GM23338 (cell line): ENCODE measurements around the gene RAP1A. TPM values are rescaled to one million over a fixed set of nuclear protein-coding genes. Genes with fewer than 3 reads are reported as not detected.

Experiments
- ATAC-seq: fragments of 200-7000 bp; cut with Tn5 transposase; 3 replicates; pipeline ENCODE4 v1.9.1; 2020
- DNase-seq: peaks from one replicate; pipeline ENCODE4 v3.0.0-alpha.2; 2015; ENCODE audit warnings: low spot score
- H2AFZ ChIP-seq: fragments of 200-600 bp; sonication (generic); 2 replicates; pipeline ENCODE4 v1.8.0; 2016; ENCODE audit warnings: antibody characterized with exemption, mild to moderate bottlenecking, moderate library complexity
- H3F3A ChIP-seq: fragments of 200-600 bp; sonication (generic); replicated peaks from 2 replicates; pipeline ENCODE4 v1.8.0; 2017; ENCODE audit warnings: antibody characterized with exemption, mixed run types, low read depth
- H3K27ac ChIP-seq: fragments of 200-600 bp; sonication (generic); 2 replicates; pipeline ENCODE4 v1.6.1; 2016; ENCODE audit warnings: low read depth
- H3K27me3 ChIP-seq: fragments of 200-600 bp; sonication (generic); 2 replicates; pipeline ENCODE4 v1.8.0; 2016; ENCODE audit warnings: mild to moderate bottlenecking, mixed run types, moderate library complexity; ENCODE audit not compliant: insufficient read depth
- H3K36me3 ChIP-seq: fragments of 200-600 bp; sonication (generic); 2 replicates; pipeline ENCODE4 v1.8.0; 2016; ENCODE audit warnings: mild to moderate bottlenecking; ENCODE audit not compliant: insufficient read depth
- H3K4me1 ChIP-seq: fragments of 200-600 bp; sonication (generic); 2 replicates; pipeline ENCODE4 v1.8.0; 2016; ENCODE audit warnings: mild to moderate bottlenecking, moderate library complexity; ENCODE audit not compliant: insufficient read depth
- H3K4me2 ChIP-seq: fragments of 200-600 bp; sonication (generic); 2 replicates; pipeline ENCODE4 v1.7.1; 2017; ENCODE audit warnings: mixed run types
- H3K4me3 ChIP-seq: fragments of 200-600 bp; sonication (generic); 2 replicates; pipeline ENCODE4 v1.6.1; 2016; ENCODE audit warnings: mixed run types
- H3K79me2 ChIP-seq: fragments of 200-600 bp; sonication (generic); replicated peaks from 2 replicates; pipeline ENCODE4 v1.8.0; 2017; ENCODE audit warnings: mild to moderate bottlenecking; ENCODE audit not compliant: insufficient read depth
- H3K9me2 ChIP-seq: fragments of 200-600 bp; sonication (generic); 2 replicates; pipeline ENCODE4 v1.8.0; 2017; ENCODE audit not compliant: insufficient read depth
- H4K20me1 ChIP-seq: fragments of 200-600 bp; sonication (generic); replicated peaks from 2 replicates; pipeline ENCODE4 v1.8.0; 2017; ENCODE audit warnings: mild to moderate bottlenecking; ENCODE audit not compliant: insufficient read depth
- H3K27ac Mint-ChIP-seq: 2 replicates; pipeline ENCODE4 v1.8.0; 2020; ENCODE audit warnings: inconsistent platforms, mild to moderate bottlenecking, moderate library complexity, mixed read lengths
- H3K27me3 Mint-ChIP-seq: 3 replicates; pipeline ENCODE4 v1.8.0; 2022; ENCODE audit warnings: low read depth, mild to moderate bottlenecking, moderate library complexity, mixed read lengths, inconsistent platforms; ENCODE audit not compliant: insufficient read depth, poor library complexity
- H3K36me3 Mint-ChIP-seq: 3 replicates; pipeline ENCODE4 v1.8.0; 2021; ENCODE audit warnings: low read depth, mild to moderate bottlenecking, inconsistent platforms, moderate library complexity, mixed read lengths
- H3K4me1 Mint-ChIP-seq: 3 replicates; pipeline ENCODE4 v1.8.0; 2020; ENCODE audit warnings: mild to moderate bottlenecking, inconsistent platforms, mixed read lengths
- H3K4me3 Mint-ChIP-seq: 3 replicates; pipeline ENCODE4 v1.8.0; 2021; ENCODE audit warnings: moderate library complexity, mild to moderate bottlenecking, inconsistent platforms, mixed read lengths
- H3K9me3 Mint-ChIP-seq: 3 replicates; pipeline ENCODE4 v1.8.0; 2020; ENCODE audit warnings: moderate library complexity, mild to moderate bottlenecking, inconsistent platforms, mixed read lengths
- CREB1 ChIP-seq: fragments of 250-450 bp; sonication (Bioruptor Pico); IDR thresholded peaks from 2 replicates; pipeline ENCODE4 v1.5.0; 2020; ENCODE audit warnings: low read depth, mild to moderate bottlenecking, moderate library complexity
- CTCF ChIP-seq, 2 experiments: fragments of 200-600 bp in 1 of 2; sonication (generic) in 1 of 2; conservative IDR thresholded peaks; 2 replicates each; pipeline versions ENCODE4 v1.5.1 to v1.6.1; 2016 to 2017; ENCODE audit warnings: antibody characterized with exemption in 2 of 2, low read depth in 2 of 2, mild to moderate bottlenecking in 2 of 2, moderate library complexity in 1 of 2
- ETS1 ChIP-seq: IDR thresholded peaks from 2 replicates; pipeline ENCODE4 v1.6.1; 2016; ENCODE audit warnings: antibody characterized with exemption
- EZH2 ChIP-seq: fragments of 200-600 bp; sonication (generic); IDR thresholded peaks from one replicate; pipeline ENCODE4 v1.8.0; 2017; ENCODE audit warnings: antibody characterized with exemption, mild to moderate bottlenecking, low read depth; ENCODE audit not compliant: unreplicated experiment
- EZH2phosphoT487 ChIP-seq: fragments of 200-600 bp; sonication (generic); IDR thresholded peaks from one replicate; pipeline ENCODE4 v1.8.1; 2018; ENCODE audit warnings: antibody characterized with exemption; ENCODE audit not compliant: unreplicated experiment
- JUNB ChIP-seq: IDR thresholded peaks from one replicate; pipeline ENCODE4 v1.6.1; 2016; ENCODE audit warnings: antibody characterized with exemption; ENCODE audit not compliant: unreplicated experiment
- NANOG ChIP-seq: IDR thresholded peaks from 2 replicates; pipeline ENCODE4 v1.6.1; 2016; ENCODE audit warnings: antibody characterized with exemption, borderline replicate concordance
- STAT1 ChIP-seq: IDR thresholded peaks from one replicate; pipeline ENCODE4 v1.6.1; 2016; ENCODE audit warnings: antibody characterized with exemption; ENCODE audit not compliant: unreplicated experiment
- ZNF114 ChIP-seq: fragments of 250-450 bp; sonication (Bioruptor Pico); IDR thresholded peaks from 2 replicates; pipeline ENCODE4 v1.5.0; 2020; ENCODE audit warnings: mild to moderate bottlenecking, moderate library complexity
- ZNF331 ChIP-seq: fragments of 250-450 bp; sonication (Bioruptor Pico); IDR thresholded peaks from 2 replicates; pipeline ENCODE4 v1.5.0; 2020; ENCODE audit warnings: low read depth, mild to moderate bottlenecking, moderate library complexity
- polyA plus RNA-seq: library from polyadenylated mRNA; unstranded; fragments of >200 nt; fragmentation: Nextera tagmentation; extraction: Ambion mirVana; gene quantifications from 2 replicates; pipeline ENCODE4 v1.2.1, GENCODE V29; 2016
- total RNA-seq: library from RNA; depleted of rRNA; stranded (reverse); fragments of >200 nt; shearing (Covaris generic); gene quantifications from 2 replicates; pipeline ENCODE4 v1.2.3, GENCODE V29; 2014
- TF ChIP-seq, protein P1 (sequence below): fragments of 250-450 bp; sonication (Bioruptor Pico); IDR thresholded peaks from 2 replicates; pipeline ENCODE4 v1.5.0; 2020; ENCODE audit warnings: mild to moderate bottlenecking, moderate library complexity

The RAP1A gene
- total and polyA plus RNA-seq, 2 experiments from 2014 or later, result 16.2 to 23.0 TPM

DNA sequence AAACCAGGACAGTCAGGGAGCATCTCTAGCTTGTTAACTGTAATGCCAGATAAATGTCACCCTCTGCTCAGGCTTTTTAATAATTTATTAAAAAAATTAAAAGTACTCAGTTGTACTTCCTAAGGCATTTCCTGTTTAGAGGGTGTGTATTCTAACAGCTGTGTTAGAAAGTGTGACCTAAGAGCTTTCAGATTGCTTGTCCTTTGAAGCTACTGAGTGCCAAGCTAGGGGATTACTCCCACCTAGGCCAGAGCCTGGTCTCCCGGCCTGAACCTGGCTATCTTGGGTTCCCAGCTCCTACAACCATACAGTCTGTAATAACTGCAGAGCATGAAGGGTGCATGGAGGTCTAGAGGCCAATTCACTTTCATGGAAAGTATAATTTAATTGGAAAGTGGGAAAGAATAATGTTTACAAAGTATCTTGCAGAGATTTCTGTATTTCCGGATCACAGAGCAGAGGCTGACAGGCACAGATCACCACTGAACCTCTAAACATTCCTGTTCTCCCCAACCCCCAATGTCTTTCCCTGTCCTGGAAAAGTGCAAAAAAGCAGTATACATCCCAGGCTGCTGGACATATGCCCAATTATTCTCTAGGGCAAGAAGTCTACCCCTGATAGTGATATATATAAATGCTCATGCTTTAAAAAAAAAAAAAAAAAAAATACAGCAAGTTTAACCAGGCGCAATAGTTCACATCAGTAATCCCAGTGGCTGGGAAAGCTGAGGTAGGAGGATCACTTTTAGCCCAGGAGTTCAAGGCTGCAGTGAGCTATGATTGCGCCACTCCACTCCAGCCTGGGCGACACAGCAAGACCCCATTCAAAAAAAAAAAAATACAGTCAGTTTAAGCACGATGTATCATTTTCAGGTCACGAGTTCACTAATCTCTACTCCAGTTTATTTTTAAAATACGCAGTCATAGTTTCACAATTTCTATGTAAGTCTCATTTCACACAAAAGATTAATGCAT lies 36.7 kb upstream of the RAP1A start (continued):
- no peak for TF ChIP-seq CTCF (conservative IDR thresholded peaks at IDR 0.05; ENCODE audit: low read depth in 2 of 2)
- TF ChIP-seq ZNF114 (CRISPR knock-in tag), result no peak

DNA sequence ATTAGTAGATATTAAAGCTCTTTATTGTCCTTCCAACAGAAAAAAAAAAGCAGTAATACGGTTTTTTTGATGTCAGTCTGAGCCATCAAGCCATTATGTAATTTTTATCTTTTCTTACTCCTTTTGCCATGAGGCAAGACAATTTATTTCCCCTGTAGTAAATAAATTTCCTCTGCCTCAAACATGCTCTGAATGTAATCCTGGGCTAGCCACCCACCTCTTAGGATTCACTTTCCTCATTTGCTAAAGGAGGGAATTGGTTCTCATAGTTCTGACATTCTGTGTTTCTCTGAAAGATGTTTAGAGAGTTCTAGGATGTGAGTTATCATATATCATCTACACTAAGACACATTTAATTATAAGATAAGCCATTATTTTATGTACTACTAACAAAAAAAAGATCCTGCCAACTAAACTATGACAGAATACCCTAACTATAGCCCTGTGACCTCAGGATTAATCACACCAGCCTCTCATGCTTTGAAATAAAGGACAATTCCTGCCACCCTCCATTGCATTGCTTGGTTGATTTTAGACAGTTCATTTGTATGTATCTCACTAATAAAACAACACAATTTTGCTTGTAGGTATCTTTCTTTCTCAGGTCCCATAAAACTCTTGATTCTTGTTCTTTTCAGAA lies 34.0 kb upstream of the RAP1A start:
- Histone ChIP-seq H3K4me3 (no peak overlapping the region), H3K79me2 (no peaks in the 10 kb centered on the region), H2AFZ (no peak overlapping the region), H3K4me1 (no peaks in the 10 kb centered on the region), H3F3A (no peaks in the 10 kb centered on the region), H3K9me2 (no peaks in the 10 kb centered on the region), H3K4me2 (no peak overlapping the region), H3K36me3 (no peaks in the 10 kb centered on the region), H3K27me3 (no peaks in the 10 kb centered on the region), H3K27ac (no peak overlapping the region), H4K20me1 (no peaks in the 10 kb centered on the region)
- H3K36me3 Mint-ChIP-seq, result no peaks in the 10 kb centered on the region
- no peak overlapping the region for H3K4me3 Mint-ChIP-seq
- no peak for DNase-seq
- no peaks in the 10 kb centered on the region for H3K9me3 Mint-ChIP-seq
- H3K27me3 Mint-ChIP-seq, result peaks cover 2% of the 10 kb centered on the region
- no peak for ATAC-seq
- no peak overlapping the region for H3K27ac Mint-ChIP-seq
- H3K4me1 Mint-ChIP-seq, result no peaks in the 10 kb centered on the region
- no peak for TF ChIP-seq ETS1
- TF ChIP-seq EZH2phosphoT487, result no peak
- no peak for TF ChIP-seq EZH2
- TF ChIP-seq STAT1, result no peak
- no peak for TF ChIP-seq CREB1 (CRISPR knock-in tag)
- no peak for TF ChIP-seq CTCF (conservative IDR thresholded peaks at IDR 0.05; ENCODE audit: low read depth in 2 of 2)
- TF ChIP-seq JUNB, result no peak
- TF ChIP-seq, protein P1, sequence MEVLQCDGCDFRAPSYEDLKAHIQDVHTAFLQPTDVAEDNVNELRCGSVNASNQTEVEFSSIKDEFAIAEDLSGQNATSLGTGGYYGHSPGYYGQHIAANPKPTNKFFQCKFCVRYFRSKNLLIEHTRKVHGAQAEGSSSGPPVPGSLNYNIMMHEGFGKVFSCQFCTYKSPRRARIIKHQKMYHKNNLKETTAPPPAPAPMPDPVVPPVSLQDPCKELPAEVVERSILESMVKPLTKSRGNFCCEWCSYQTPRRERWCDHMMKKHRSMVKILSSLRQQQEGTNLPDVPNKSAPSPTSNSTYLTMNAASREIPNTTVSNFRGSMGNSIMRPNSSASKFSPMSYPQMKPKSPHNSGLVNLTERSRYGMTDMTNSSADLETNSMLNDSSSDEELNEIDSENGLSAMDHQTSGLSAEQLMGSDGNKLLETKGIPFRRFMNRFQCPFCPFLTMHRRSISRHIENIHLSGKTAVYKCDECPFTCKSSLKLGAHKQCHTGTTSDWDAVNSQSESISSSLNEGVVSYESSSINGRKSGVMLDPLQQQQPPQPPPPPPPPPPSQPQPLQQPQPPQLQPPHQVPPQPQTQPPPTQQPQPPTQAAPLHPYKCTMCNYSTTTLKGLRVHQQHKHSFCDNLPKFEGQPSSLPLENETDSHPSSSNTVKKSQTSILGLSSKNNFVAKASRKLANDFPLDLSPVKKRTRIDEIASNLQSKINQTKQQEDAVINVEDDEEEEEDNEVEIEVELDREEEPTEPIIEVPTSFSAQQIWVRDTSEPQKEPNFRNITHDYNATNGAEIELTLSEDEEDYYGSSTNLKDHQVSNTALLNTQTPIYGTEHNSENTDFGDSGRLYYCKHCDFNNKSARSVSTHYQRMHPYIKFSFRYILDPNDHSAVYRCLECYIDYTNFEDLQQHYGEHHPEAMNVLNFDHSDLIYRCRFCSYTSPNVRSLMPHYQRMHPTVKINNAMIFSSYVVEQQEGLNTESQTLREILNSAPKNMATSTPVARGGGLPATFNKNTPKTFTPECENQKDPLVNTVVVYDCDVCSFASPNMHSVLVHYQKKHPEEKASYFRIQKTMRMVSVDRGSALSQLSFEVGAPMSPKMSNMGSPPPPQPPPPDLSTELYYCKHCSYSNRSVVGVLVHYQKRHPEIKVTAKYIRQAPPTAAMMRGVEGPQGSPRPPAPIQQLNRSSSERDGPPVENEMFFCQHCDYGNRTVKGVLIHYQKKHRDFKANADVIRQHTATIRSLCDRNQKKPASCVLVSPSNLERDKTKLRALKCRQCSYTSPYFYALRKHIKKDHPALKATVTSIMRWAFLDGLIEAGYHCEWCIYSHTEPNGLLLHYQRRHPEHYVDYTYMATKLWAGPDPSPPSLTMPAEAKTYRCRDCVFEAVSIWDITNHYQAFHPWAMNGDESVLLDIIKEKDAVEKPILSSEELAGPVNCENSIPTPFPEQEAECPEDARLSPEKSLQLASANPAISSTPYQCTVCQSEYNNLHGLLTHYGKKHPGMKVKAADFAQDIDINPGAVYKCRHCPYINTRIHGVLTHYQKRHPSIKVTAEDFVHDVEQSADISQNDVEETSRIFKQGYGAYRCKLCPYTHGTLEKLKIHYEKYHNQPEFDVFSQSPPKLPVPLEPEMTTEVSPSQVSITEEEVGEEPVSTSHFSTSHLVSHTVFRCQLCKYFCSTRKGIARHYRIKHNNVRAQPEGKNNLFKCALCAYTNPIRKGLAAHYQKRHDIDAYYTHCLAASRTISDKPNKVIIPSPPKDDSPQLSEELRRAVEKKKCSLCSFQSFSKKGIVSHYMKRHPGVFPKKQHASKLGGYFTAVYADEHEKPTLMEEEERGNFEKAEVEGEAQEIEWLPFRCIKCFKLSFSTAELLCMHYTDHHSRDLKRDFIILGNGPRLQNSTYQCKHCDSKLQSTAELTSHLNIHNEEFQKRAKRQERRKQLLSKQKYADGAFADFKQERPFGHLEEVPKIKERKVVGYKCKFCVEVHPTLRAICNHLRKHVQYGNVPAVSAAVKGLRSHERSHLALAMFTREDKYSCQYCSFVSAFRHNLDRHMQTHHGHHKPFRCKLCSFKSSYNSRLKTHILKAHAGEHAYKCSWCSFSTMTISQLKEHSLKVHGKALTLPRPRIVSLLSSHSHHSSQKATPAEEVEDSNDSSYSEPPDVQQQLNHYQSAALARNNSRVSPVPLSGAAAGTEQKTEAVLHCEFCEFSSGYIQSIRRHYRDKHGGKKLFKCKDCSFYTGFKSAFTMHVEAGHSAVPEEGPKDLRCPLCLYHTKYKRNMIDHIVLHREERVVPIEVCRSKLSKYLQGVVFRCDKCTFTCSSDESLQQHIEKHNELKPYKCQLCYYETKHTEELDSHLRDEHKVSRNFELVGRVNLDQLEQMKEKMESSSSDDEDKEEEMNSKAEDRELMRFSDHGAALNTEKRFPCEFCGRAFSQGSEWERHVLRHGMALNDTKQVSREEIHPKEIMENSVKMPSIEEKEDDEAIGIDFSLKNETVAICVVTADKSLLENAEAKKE (CRISPR knock-in tag), result no peak
- TF ChIP-seq ZNF331 (CRISPR knock-in tag), result no peak
- no peak for TF ChIP-seq NANOG
